Pons (tissue), 1 donor: Measurements from ENCODE around the gene TEAD2.

Experiments
- DNase-seq: peaks from one replicate; pipeline ENCODE4 v3.0.0-alpha.2; 2016; ENCODE audit warnings: low spot score

Gene TEAD2

DNA sequence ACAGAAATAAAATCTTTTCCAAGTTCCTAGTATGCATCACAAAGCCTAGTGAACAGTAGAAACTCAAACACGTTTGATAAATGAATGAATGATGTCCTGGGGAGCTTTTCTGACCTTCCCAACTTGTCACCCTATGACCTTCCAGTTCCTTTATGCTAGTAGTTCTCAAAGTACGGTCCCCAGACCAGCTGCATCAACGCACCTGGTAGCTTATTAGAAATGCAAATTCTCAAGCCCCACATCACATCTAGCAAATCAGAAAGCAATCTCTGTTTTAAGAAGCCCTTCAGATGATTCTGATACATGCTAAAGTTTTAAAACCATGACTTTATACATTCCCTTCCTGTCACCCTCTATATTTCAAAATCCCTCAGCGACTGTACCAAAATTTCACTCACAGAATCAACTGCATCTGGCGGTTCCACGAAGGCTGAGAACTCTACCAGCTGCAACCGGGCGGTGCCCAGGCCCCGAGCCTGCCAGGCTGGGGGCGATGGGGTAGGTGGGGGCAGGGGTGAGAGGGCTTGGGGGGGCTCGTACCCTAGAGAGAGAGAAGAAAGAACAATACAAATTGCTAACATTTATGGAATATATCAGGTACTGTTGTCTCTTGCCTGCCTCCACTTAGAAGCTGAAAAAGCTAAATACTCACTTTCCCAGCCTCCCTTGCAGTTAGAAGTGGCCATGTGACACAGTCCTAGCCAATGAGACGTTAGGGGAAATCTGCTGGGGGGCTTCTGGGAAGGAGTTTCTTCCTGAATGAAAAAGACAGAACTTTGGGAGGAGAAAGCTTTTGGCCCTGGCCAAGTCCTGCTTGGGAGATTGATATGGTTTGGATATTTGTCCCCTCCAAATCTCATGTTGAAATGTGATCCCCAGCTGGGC, 13.7 kb downstream of the TEAD2 start:
- DNase-seq: no peak

DNA sequence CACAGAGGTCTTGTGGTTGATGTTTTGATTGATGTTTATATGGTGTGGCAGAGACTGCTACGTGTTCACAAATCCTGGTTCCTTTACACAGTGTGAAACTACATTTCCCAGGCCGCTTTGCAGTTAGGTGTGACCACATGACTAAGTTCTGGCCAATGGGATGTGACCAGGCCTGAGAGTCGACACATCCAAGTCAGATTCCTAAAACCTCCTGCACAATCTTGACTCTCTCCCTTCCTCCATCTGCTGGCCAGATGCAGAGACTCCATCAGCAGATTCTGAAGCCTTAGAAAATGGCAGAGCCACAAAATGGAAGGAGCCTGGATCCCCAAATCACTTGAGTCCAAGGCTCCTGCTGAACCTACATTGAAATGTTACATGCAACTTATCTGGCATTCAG, 14.4 kb downstream of the TEAD2 start:
- DNase-seq: peak; percentile 36

DNA sequence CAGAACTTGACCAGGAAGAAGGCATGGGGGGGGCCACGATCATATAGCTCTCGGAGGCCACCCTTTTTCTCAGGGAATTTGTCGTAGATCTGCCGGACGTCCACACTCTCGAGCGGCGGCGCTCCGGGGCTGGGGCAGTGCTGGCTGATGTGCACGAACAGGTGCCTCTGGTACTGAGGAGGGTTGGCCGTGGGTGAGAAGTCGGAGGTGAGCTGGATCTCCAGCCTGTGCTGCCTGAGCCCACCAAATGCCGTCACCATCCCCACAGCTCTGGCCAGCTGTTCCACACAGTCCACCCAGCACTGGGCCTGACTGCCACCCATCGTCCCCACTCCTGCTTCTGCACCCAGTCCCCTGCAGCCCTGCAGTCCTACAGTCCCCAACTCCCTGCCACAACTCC, 15.0 kb downstream of the TEAD2 start:
- DNase-seq: no peak

DNA sequence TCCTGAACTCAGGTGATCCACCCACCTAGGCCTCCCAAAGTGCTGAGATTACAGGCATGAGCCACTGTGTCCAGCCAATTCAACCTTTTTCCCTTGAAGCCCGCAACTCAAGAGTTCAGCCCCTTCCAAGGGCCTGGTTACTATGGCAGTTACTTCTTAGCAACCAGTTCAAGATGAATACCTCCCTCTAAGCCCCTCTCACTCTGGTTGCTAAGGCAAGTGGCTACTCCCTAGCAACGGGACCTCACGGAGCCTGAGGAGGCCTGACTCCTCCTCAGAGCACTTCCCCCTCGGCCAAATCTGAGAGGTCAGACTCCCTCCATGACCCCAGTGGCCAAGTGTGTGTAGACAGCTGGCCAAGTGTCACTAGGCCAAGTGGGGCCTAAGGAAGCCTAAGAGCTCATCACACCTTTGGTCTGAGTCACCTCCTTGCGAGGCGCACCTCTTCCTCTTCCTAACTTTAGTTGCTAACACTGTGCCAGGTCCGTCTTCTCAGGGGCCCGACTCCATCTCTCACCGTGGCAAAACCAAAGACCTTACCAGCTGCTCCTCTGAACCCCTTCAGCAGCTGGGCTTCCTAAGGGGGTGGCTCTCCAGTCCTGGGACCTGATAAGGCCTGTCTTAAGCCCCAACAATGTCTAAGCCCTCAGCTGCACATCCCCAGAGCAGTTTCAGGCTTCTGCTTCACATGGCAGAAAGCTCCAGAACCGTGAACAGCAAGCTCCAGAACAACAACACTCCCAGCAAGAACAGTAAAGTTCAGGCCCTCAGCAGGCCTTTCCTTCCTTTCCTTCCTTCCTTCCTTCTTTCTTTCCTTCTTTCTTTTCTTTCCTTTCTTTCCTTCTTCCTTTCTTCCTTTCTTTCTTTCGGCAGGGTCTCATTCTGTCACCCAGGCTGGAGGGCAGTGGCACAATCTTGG, 17.5 kb downstream of the TEAD2 start:
- DNase-seq: no peak

DNA sequence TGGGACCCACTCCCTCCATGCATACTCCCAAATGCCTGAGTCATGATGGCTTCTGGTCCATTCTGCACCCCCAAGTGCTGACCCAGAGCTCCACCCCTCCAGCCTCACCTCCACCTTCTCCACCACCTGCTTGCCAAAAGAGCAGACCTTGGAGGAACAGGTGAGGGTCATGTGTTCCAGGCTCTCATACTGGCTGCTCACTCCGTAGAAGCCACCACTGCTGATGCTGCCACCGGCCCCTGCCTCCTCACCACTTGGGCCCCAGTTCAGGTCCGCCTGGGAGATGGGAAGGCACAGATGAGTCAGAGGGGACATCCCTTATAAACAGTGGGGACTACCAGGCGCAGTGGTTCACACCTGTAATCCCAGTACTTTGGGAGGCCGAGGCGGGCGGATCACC, 19.1 kb downstream of the TEAD2 start:
- DNase-seq: no peak

DNA sequence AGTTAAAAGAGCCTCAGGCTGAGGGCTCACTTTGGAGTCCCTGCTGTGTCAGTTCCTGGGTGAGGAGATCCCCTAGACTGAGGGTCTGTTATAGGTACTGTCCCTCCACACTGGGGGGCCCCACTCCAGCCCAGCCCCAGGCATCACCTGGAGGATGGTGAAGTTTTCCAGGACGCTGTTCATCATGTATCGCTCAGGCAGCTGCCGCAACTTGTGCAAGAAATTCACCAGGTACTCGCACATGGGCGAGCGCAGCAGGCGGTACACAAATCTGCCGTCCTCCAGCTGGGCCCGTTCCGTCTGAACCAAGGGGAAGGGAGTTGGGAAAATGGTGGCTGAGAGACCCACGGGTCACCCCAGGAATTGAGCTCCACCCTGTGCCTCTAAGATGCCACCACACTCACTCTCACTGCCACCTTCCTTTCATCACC, 19.9 kb downstream of the TEAD2 start:
- DNase-seq: no peak

DNA sequence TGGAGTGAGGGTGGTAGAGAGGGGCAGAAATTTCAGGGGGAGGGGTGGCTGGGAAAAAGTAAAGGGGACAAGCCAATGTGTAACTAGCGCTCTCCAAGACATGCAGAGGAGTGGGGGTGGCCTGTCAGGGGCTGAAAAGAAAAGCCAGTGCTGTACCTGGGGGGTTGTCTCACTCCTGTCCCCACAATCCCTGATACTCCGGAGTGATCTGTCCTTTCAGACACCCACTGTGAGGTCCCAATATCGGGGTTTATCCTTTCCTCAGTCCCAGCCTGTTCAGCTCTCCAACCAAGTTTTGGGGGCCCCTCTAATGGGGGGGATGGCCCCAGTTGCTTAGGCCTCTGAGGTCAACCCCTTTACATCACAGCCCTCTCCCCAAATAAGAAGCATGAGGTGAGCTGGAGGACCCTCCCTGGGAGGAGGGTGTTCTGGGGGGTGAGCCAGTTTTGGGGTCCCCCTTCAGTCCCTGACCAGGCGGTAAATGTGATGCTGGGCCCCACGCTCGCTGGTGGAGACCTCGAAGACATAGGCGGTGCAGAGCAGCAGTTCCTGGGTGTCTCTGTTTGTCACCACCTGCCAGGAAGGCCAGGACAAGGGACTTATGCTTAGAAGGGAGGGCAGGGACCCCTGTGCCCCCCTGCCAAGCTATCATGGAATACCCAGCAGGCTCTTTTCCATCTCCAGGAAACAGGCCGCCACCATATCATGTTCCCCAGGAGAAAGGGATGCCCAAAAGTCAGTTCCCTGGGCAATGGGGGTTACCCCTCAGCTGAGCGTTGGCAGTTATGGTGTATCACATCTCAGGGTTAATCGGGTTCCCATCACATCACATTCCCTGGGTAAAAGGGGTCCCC, 21.1 kb downstream of the TEAD2 start:
- DNase-seq: no peak

DNA sequence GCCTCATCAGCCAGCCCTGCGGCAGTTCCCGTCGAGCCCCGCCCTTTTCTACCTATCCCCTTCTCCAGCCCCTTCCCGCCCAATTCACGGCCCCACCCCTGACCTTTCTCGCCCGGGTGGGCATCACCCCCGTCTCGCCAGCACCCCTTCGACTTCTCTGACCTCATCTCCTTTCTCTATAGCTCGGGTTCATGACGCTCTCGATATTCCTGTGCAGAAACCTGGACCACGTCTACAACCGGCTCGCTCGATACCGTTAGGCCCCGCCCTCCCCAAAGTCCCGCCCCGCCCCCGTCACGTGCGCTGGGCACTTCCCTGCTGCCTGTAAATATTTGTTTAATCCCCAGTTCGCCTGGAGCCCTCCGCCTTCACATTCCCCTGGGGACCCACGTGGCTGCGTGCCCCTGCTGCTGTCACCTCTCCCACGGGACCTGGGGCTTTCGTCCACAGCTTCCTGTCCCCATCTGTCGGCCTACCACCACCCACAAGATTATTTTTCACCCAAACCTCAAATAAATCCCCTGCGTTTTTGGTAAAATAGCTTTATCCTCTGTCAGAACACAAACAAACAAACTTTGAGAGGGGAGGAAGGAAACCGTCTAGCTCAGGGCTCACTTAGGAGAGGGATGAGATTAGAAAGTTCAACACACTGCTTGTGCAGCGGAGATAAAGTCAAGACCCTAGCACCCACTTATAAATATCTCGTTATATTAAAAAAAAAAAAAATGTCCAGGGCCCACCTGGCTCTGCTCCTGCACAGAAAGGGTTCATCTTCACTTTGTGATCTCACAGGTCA, 21.9 kb downstream of the TEAD2 start:
- DNase-seq: no peak

DNA sequence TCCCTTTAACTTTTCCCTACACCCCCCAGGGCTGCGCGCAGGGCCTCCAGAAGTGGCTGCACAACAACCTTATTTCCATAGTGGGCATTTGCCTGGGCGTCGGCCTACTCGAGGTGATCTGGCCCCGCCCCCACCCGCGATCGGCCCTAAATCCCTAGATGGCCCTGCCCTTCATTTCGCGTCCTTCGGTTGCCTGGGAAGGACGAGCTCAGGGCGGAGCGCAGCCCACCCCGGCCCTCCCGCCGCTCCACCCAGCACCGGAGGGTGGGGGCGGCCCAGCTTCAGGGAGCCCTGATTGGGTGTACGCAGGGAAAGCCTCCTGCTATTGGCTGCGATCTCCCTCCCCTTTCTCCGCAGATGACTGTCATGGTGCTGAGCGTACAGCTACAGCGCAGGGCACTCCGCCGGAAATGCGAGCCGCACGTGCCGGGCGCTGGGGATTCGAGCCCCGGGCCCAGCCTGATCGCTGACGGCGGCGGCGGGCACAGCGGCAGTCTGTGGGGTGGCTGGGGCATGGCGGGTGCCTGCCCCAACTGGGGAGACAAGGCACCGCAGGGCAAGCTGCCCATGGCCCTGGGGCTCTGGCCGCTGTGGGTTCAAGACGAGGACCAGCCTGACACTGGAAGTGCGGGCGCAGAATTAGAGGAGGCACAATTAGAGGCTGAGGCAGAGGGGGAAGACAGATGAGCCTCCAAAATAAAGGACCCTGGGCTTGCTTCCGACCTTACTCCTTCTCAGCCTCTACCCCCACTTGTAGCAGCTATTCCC, 22.7 kb downstream of the TEAD2 start:
- peak; percentile 17 for DNase-seq

DNA sequence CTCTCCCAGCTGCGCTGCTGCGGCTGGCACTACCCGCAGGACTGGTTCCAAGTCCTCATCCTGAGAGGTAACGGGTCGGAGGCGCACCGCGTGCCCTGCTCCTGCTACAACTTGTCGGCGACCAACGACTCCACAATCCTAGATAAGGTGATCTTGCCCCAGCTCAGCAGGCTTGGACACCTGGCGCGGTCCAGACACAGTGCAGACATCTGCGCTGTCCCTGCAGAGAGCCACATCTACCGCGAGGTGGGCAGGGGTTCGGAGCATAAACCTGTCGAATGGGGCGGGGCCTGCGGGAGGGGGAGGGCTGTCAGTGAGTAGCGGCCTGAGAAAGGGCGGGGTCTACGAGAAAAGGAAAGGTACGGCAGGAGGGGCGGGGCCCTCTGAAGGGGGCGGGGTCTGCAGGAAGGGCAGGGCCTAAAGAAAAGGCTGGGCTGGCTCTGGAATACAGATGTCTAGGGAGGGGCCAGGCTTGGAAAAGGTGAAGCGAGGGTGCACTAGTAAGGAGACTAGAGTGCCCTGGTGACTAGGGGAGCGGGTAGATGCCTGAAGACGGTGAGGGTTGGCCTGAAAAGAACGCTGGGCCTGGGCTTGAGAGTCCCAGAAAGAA, 23.4 kb downstream of the TEAD2 start:
- no peak for DNase-seq

DNA sequence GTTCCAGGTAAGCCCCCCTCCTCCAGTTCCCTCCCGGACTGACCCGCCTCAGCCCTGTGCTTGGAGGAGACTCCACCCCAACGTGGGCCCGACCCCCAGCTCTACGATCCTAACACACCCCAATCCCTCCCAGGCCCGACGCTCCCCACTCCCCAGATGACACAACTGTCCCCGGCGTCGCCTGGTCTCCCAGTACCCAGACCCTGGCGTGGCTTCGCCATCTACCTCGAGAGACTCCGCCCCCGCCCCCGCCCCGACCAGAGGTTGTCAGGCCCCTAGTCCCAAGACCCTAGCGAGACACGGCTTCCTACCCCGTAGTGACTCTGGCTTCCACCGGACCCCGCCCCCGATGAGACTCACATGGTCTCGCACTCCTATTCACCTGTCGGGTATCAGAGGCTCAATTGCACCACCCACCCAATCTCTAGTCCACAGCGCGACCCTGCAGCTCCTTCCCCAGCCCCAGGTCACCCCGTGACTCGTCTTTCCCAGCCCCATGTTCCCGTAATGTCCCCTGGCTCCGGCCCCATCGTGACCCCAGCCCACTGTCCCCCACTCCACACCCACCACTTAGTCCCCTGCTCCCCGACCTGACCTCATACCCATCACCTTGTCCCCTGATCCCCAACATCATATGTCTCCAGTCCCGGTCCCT, 24.1 kb downstream of the TEAD2 start:
- DNase-seq: no peak

DNA sequence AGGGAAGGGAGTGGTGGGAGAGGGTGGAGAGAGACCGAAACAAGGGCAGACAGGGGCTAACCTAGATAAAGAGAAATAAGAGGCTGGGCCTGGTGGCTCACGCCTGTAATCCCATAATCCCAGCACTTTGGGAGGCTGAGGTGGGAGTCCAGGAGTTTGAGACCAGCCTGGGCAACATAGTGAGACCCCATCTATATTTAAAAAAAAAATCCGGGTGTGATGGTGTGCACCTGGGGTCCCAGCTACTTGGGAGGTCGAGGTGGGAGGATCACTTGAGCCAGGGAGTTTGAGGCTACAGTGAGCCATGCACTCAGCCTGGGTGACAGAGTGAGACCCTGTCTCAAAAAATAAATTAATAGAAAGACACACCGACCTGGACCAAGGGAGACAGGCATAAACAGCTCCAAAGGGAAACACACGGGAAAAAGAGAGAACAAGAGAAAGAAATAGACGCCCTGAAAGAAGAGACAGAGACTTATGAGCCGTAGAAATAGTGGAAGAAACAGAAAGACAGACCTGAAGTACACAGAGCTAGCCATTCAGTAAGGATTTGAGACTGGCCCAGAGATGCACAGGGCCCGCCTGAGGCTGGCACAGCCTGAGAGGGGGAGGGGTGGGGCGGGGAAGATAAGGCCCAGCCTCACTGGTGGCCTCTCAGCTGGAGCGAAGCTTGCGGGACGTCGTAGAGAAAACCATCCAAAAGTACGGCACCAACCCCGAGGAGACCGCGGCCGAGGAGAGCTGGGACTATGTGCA, 24.8 kb downstream of the TEAD2 start:
- DNase-seq: no peak

DNA sequence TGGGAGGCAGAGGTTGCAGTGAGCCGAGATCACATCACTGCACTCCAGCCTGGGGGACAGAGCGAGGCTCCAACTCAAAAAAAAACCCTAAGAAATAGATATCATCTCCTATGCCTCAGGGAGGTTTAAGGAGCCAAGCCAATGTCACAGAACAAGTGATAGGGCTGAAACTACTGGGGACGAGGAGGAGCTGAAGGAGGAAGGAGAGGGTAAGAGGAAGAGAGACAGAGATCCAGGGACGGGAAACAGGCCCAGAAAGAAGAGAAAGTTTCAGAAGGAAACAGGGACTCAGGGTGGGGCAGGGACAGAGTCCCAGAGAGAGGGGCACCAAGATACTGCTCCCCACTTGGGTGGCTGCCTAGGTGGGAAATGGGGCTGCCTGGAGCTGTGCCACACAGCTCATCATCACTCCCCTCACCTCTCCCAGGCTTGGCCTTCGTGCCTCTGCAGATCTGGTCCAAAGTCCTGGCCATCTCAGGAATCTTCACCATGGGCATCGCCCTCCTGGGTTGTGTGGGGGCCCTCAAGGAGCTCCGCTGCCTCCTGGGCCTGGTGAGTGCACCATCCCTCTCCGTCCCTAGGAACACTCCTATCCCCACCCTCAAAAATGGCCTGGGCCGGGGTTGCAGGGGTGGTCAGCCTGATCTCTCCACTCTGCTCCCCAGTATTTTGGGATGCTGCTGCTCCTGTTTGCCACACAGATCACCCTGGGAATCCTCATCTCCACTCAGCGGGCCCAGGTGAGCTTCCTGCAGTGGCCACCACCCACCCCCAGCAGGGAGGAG, 25.5 kb downstream of the TEAD2 start:
- no peak for DNase-seq

DNA sequence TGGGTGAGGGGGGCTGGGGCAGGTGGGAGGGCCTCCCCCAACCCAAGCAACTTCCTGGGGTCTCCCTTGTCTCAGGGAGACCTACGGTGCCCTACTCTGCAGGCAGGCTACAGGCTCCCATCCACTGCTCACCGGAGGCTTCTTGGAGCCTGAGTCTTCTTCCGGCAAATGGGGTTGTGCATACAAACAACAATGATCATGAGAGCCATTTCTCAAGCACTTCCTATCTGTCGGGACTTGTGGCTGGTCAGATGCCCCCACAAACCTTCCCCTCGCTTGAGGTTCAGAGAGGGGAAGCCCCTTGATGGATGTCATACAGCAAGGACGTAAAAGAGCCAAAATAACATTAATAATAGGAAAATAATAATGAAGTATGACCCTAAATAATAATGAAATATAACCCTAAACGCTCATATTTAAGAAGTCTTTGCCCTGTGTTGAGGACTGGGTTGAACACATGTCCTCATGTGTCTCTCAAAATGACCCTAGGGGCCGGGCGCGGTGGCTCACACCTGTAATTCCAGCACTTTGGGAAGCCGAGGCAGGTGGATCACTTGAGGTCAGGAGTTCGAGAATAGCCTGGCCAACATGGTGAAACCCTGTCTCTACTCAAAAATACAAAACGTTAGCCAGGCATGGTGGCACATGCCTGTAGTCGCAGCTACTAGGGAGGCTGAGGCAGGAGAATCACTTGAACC, 26.3 kb downstream of the TEAD2 start:
- no peak for DNase-seq

DNA sequence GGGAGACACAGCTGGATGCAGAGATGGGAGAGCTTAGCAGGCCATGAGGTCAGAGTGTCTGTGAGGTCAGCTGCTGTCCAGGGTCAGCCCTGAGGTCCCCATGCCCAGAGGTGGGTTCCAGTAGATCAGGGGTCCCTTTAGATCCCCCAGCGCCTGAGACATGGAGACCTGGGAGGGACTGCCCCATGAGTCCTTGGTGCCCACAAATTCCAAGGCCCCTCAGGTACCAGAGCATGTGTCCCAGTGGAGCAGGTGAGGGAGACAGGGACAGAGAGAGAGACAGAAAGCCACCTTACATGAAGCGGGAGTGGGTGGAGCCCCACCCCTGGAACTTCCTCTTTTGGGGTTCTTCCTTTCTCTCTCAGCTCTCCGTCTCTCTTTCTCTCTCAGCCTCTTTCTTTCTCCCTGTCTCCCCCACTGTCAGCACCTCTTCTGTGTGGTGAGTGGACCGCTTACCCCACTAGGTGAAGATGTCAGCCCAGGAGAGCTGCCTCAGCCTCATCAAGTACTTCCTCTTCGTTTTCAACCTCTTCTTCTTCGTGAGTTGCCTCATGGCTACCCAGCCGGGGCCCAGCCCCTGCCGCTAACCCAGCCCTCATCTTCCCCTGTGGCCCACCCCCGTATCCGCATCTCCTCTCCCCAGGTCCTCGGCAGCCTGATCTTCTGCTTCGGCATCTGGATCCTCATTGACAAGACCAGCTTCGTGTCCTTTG, 27.0 kb downstream of the TEAD2 start, which contains the start of gene CD37:
CD37 (plus strand) TSS at position 336 of the 713 bp plus-strand sequence; CDS start at position 471, 135 bp downstream.
- peak; percentile 35 for DNase-seq

DNA sequence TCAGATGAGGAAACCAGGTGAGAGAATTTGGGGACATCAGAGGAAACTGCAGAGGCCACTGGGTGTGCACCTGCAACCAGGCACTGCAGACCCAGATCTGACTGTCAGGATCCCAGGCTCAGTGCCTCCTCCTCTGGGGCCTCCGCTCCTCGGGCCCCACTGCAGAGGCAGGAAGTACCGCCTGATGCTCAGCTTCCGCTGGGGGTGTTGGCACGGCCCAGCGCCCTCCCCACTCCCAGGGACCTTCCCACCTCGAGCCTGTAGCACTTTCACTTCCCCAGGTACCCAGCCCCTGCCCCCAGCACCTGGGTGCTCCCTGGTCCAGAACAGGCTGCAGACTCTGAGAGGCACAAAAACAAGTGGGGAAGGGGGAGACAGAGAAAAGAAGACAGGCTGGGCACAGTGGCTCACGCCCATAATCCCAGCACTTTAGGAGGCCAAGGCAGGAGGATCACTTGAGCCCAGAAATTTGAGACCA, 28.4 kb downstream of the TEAD2 start:
- peak; percentile 12 for DNase-seq
